Right lobe of liver (tissue), 4 donors: Measurements from ENCODE around the gene MPEG1.

Experiments used
- POLR2A ChIP-seq: fragments of 450-650 bp; IDR thresholded peaks from one replicate; pipeline ENCODE4 v1.6.1; 2017; ENCODE audit warnings: antibody characterized with exemption, mild to moderate bottlenecking
- TF ChIP-seq, protein P1 (sequence below), 4 donors: fragments of 200-600 bp in 3 of 4; fragments of 450-650 bp in 1 of 4; IDR thresholded peaks; one replicate each; pipeline versions ENCODE4 v1.5.1 to v1.8.0; 2016 to 2022; ENCODE audit warnings: antibody characterized with exemption in 4 of 4, mild to moderate bottlenecking in 2 of 4
- donor health status: DM: no; HTN: no; CAD: no.
- donor health status: DM: no; HTN: no; CAD: no.
- donor health status: DM: no; HTN: yes; CAD: no.

DNA sequence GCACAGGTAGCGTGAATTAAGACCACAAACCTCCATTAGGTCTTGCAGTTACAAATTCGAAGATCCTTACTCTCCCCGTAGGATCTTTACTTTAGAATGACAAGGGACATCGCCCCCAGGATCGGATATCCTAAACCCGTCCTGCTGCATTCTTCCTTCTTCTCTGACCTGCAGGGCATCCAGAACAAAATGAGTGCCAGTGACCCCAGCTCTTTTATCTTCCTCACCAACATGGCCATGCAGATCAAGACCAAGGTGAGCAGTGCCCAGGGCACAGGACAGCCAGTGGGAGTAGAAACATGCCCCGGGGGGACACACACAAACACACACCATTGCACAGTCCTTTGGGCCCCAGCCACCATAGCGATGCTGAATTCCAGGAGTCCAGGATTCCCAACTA, 42.6 kb upstream of the MPEG1 start:
- TF ChIP-seq, protein P1, sequence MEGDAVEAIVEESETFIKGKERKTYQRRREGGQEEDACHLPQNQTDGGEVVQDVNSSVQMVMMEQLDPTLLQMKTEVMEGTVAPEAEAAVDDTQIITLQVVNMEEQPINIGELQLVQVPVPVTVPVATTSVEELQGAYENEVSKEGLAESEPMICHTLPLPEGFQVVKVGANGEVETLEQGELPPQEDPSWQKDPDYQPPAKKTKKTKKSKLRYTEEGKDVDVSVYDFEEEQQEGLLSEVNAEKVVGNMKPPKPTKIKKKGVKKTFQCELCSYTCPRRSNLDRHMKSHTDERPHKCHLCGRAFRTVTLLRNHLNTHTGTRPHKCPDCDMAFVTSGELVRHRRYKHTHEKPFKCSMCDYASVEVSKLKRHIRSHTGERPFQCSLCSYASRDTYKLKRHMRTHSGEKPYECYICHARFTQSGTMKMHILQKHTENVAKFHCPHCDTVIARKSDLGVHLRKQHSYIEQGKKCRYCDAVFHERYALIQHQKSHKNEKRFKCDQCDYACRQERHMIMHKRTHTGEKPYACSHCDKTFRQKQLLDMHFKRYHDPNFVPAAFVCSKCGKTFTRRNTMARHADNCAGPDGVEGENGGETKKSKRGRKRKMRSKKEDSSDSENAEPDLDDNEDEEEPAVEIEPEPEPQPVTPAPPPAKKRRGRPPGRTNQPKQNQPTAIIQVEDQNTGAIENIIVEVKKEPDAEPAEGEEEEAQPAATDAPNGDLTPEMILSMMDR (IDR thresholded peaks at IDR 0.05), result no peak
- TF ChIP-seq POLR2A, result no peak
